Measurements from ENCODE around the gene PTGR1. TPM values are rescaled to one million over a fixed set of nuclear protein-coding genes. Genes with fewer than 3 reads are reported as not detected.

The PTGR1 gene
- polyA plus RNA-seq, 1 of the 3 experiments (the other 2 are of a cell fraction) = 33.0 TPM

GRCh38 chr9:111627260-111627963 lies 28.0 kb upstream of the PTGR1 start:
- Histone ChIP-seq H3K27me3 (ENCODE audit: insufficient read depth) (no peaks in the 10 kb centered on the region), H3K9me3 (no peaks in the 10 kb centered on the region), H3F3A (replicated peaks; ENCODE audit: insufficient read depth) (peaks cover 5% of the 10 kb centered on the region), H3K36me3 (replicated peaks in 1 of 2; ENCODE audit: control insufficient read depth in 1 of 2, insufficient read depth in 2 of 2, low read length in 1 of 2) (no peaks in the 10 kb centered on the region), H3K9ac (no peak overlapping the region), H4K20me1 (ENCODE audit: insufficient read depth) (no peaks in the 10 kb centered on the region), H3K4me3 (ENCODE audit: low read depth in 2 of 2, low read length in 1 of 2) (no peak overlapping the region), H3K9me2 (no peaks in the 10 kb centered on the region), H3K79me2 (ENCODE audit: insufficient read depth) (peaks cover 12% of the 10 kb centered on the region), H2AFZ (ENCODE audit: low read depth) (no peak overlapping the region), H3K27ac (ENCODE audit: low read depth in 2 of 2, low read length in 1 of 2) (no peak overlapping the region), H3K4me2 (no peak overlapping the region), H3K4me1 (ENCODE audit: control insufficient read depth in 1 of 2, insufficient read depth in 2 of 2, low read depth in 1 of 2, low read length in 1 of 2) (peaks cover 0 to 3% of the 10 kb centered on the region in 2 experiments; a peak in 2 of 4 replicates)
- no peak for DNase-seq
- CTCF ChIA-PET = interaction anchor here (1.3 to 2.2 kb wide), 2 partner anchors 29 to 990 kb away, joined by 3 to 10 read pairs; no protein-coding TSS in a partner anchor
- POLR2A ChIA-PET = no interaction called here
- no peak for TF ChIP-seq MAX (IDR thresholded peaks at IDR 0.05; ENCODE audit: low read depth)
- TF ChIP-seq RAD21 (IDR thresholded peaks at IDR 0.05; ENCODE audit: low read length) = peak; percentile 9; the same call in 1 of the 2 replicates
- 61% methylated on average over 7 of the region's 7 CpGs for WGBS (ENCODE audit: low lambda C conversion rate)

GRCh38 chr9:111622626-111623025 lies 23.2 kb upstream of the PTGR1 start:
- POLR2A ChIA-PET = no interaction called here
- Histone ChIP-seq H3K27me3 (ENCODE audit: insufficient read depth) (no peaks in the 10 kb centered on the region), H3K9me2 (no peaks in the 10 kb centered on the region), H2AFZ (ENCODE audit: low read depth) (no peak overlapping the region), H3K4me1 (ENCODE audit: control insufficient read depth in 1 of 2, insufficient read depth in 2 of 2, low read depth in 1 of 2, low read length in 1 of 2) (no peaks in the 10 kb centered on the region), H3K27ac (ENCODE audit: low read depth in 2 of 2, low read length in 1 of 2) (no peak overlapping the region), H3K9ac (no peak overlapping the region), H3K4me2 (no peak overlapping the region), H4K20me1 (ENCODE audit: insufficient read depth) (no peaks in the 10 kb centered on the region), H3K36me3 (replicated peaks in 1 of 2; ENCODE audit: control insufficient read depth in 1 of 2, insufficient read depth in 2 of 2, low read length in 1 of 2) (no peaks in the 10 kb centered on the region), H3F3A (replicated peaks; ENCODE audit: insufficient read depth) (no peaks in the 10 kb centered on the region), H3K4me3 (ENCODE audit: low read depth in 2 of 2, low read length in 1 of 2) (no peak overlapping the region), H3K79me2 (ENCODE audit: insufficient read depth) (no peaks in the 10 kb centered on the region), H3K9me3 (no peaks in the 10 kb centered on the region)
- CTCF ChIA-PET = interaction anchor here (0.9 to 4.4 kb wide), 2 partner anchors 9 to 25 kb away, joined by 4 to 44 read pairs; partner anchors contain the start of gene DNAJC25
- WGBS (ENCODE audit: low lambda C conversion rate) = 57% methylated on average over 3 of the region's 3 CpGs
- peak; percentile 35; the same call in 1 of the 2 replicates for TF ChIP-seq PBX3 (IDR thresholded peaks at IDR 0.05)
- TF ChIP-seq JUND (IDR thresholded peaks at IDR 0.05) = peak; percentile 34; the same call in 1 of the 2 replicates
- no peak for TF ChIP-seq POLR2AphosphoS5 (IDR thresholded peaks at IDR 0.05; ENCODE audit: low read depth, low read length)
- TF ChIP-seq FOSL2 (IDR thresholded peaks at IDR 0.05; ENCODE audit: borderline replicate concordance, low read depth) = peak; percentile 34; the same call in 1 of the 2 replicates
- DNase-seq = no peak

GRCh38 chr9:111621895-111622480 lies 22.5 kb upstream of the PTGR1 start:
- no peaks in the 10 kb centered on the region for H3K4me1 ChIP-seq (ENCODE audit: control insufficient read depth in 1 of 2, insufficient read depth in 2 of 2, low read depth in 1 of 2, low read length in 1 of 2)
- no peaks in the 10 kb centered on the region for H3K9me2 ChIP-seq
- peak; percentile 64 for DNase-seq
- no peaks in the 10 kb centered on the region for H3K27me3 ChIP-seq (ENCODE audit: insufficient read depth)
- H3K9me3 ChIP-seq = no peaks in the 10 kb centered on the region
- H3K4me2 ChIP-seq = no peak overlapping the region
- no peak overlapping the region for H3K27ac ChIP-seq (ENCODE audit: low read depth in 2 of 2, low read length in 1 of 2)
- no peak overlapping the region for H2AFZ ChIP-seq (ENCODE audit: low read depth)
- no peaks in the 10 kb centered on the region for H4K20me1 ChIP-seq (ENCODE audit: insufficient read depth)
- no peaks in the 10 kb centered on the region for H3K79me2 ChIP-seq (ENCODE audit: insufficient read depth)
- H3K36me3 ChIP-seq (replicated peaks in 1 of 2; ENCODE audit: control insufficient read depth in 1 of 2, insufficient read depth in 2 of 2, low read length in 1 of 2) = no peaks in the 10 kb centered on the region
- no peaks in the 10 kb centered on the region for H3F3A ChIP-seq (replicated peaks; ENCODE audit: insufficient read depth)
- H3K9ac ChIP-seq = no peak overlapping the region
- WGBS (ENCODE audit: low lambda C conversion rate) = 21% methylated on average over 2 of the region's 2 CpGs
- POLR2A ChIA-PET = no interaction called here
- CTCF ChIA-PET = interaction anchor here (0.6 to 4.4 kb wide), 17 partner anchors 9 to 322 kb away, joined by 3 to 44 read pairs (median 4); partner anchors contain the start of genes DNAJC25, PTGR1 and ZNF483
- peak overlapping the region in 1 of 2 experiments; percentile 42; a peak in 1 of 4 replicates for H3K4me3 ChIP-seq (ENCODE audit: low read depth in 2 of 2, low read length in 1 of 2)
- TF ChIP-seq SIN3A (IDR thresholded peaks at IDR 0.05; ENCODE audit: borderline replicate concordance, low read depth, low read length) (no peak), GATA2 (CRISPR knock-in tag; IDR thresholded peaks at IDR 0.05) (no peak), GABPA (IDR thresholded peaks at IDR 0.05; ENCODE audit: low read depth) (no peak), NRF1 (IDR thresholded peaks at IDR 0.05; ENCODE audit: low read depth, low read length) (no peak), SMC3 (IDR thresholded peaks at IDR 0.05; ENCODE audit: low read depth, low read length) (peak; percentile 80), CTCF (IDR thresholded peaks at IDR 0.05) (peak; percentile 81), ELF1 (IDR thresholded peaks at IDR 0.05) (no peak), MXI1 (IDR thresholded peaks at IDR 0.05; ENCODE audit: low read depth, low read length) (no peak), POLR2AphosphoS5 (IDR thresholded peaks at IDR 0.05; ENCODE audit: low read depth, low read length) (no peak), USF1 (IDR thresholded peaks at IDR 0.05; ENCODE audit: borderline replicate concordance, low read depth) (no peak), MAX (IDR thresholded peaks at IDR 0.05; ENCODE audit: low read depth) (no peak), TEAD4 (IDR thresholded peaks at IDR 0.05; ENCODE audit: borderline replicate concordance, insufficient read depth) (no peak), YY1 (IDR thresholded peaks at IDR 0.05; ENCODE audit: low read depth) (no peak)

Measured in SK-N-SH (cell line).